H4 (cell line): ENCODE data around the gene ITGB8. TPM values are rescaled to one million over a fixed set of nuclear protein-coding genes. Genes with fewer than 3 reads are reported as not detected.

Experiments
- DNase-seq: peaks from one replicate; pipeline ENCODE4 v3.0.0-alpha.2; 2015; ENCODE audit warnings: low spot score
- total RNA-seq: library from RNA; depleted of rRNA; stranded (reverse); fragments of >200 nt; shearing (Covaris generic); gene quantifications from 2 replicates; pipeline ENCODE4 v1.2.3, GENCODE V29; 2014; rRNA removed

Gene ITGB8
- total RNA-seq, 1 experiment from 2014 or later, result 107 TPM

- DNase-seq, result no peak
Measured at GRCh38 chr7:20464891-20465290, 134.2 kb downstream of the ITGB8 start.

Other genes starting within 250 kb of the ITGB8 start
- gene MACC1, start 113.5 kb upstream of the ITGB8 start, total RNA-seq, result 0.46 and 0.53 TPM in 2 replicates